LNCaP clone FGC (cell line): Measurements from ENCODE around the gene ADNP.

ENCODE experiments used
- DNase-seq: peaks from one replicate; pipeline ENCODE4 v3.0.0-alpha.2; 2011; ENCODE audit warnings: low read depth
- H3K4me3 ChIP-seq: 2 replicates; pipeline ENCODE4 v1.5.1; 2011; ENCODE audit warnings: mild to moderate bottlenecking, low read depth, low read length, control low read depth
- CTCF ChIP-seq: IDR thresholded peaks from 2 replicates; pipeline ENCODE4 v1.5.1; 2012; ENCODE audit warnings: mild to moderate bottlenecking; ENCODE audit not compliant: control insufficient read depth, insufficient read depth; ENCODE audit errors: extremely low read depth

ADNP gene

GRCh38 chr20:50957276-50957675 is 26.0 kb upstream of the ADNP start:
- peak overlapping the region; percentile 74 for H3K4me3 ChIP-seq
- no peak for DNase-seq
- TF ChIP-seq CTCF: no peak

- H3K4me3 ChIP-seq: no peak overlapping the region
- no peak for TF ChIP-seq CTCF
- DNase-seq: no peak
Observed at GRCh38 chr20:50953821-50954220, 22.6 kb upstream of the ADNP start.

GRCh38 chr20:50953196-50953595 is 22.0 kb upstream of the ADNP start:
- no peak for DNase-seq
- H3K4me3 ChIP-seq: no peak overlapping the region
- no peak for TF ChIP-seq CTCF

GRCh38 chr20:50948132-50948785 is 17.0 kb upstream of the ADNP start:
- TF ChIP-seq CTCF: no peak
- DNase-seq: no peak
- H3K4me3 ChIP-seq: no peak overlapping the region

- no peak for TF ChIP-seq CTCF
- DNase-seq: no peak
- H3K4me3 ChIP-seq: no peak overlapping the region
Observed at GRCh38 chr20:50943069-50943468, 11.8 kb upstream of the ADNP start.

- TF ChIP-seq CTCF: no peak
- H3K4me3 ChIP-seq: no peak overlapping the region
Observed at GRCh38 chr20:50933589-50933988, 2.4 kb upstream of the ADNP start.

GRCh38 chr20:50932691-50933280 is 1.5 kb upstream of the ADNP start:
- DNase-seq: no peak
- no peak overlapping the region for H3K4me3 ChIP-seq
- TF ChIP-seq CTCF: no peak

More at GRCh38 chr20:50933589-50933988, 2.4 kb upstream of the ADNP start:
- no peak for DNase-seq
